HuH-7.5 (cell line): ENCODE data around the gene SAMD8.
A peak's percentile ranks its signal among the peaks of the same experiment; 100 is the strongest.

Source experiments
- DNase-seq: peaks from one replicate; pipeline ENCODE4 v3.0.0; 2011; ENCODE audit warnings: low spot score

The SAMD8 gene

GRCh38 chr10:75111365-75111906, at the start of gene SAMD8:
TSS of gene SAMD8 (plus strand) at chr10:75111656. CDS start at chr10:75150529, 38,873 bp downstream.
- no peak for DNase-seq

GRCh38 chr10:75061709-75062505, 49.5 kb upstream of the SAMD8 start:
- DNase-seq = no peak

- no peak for DNase-seq
Observed at GRCh38 chr10:75062506-75063299, 48.8 kb upstream of the SAMD8 start.

DNA sequence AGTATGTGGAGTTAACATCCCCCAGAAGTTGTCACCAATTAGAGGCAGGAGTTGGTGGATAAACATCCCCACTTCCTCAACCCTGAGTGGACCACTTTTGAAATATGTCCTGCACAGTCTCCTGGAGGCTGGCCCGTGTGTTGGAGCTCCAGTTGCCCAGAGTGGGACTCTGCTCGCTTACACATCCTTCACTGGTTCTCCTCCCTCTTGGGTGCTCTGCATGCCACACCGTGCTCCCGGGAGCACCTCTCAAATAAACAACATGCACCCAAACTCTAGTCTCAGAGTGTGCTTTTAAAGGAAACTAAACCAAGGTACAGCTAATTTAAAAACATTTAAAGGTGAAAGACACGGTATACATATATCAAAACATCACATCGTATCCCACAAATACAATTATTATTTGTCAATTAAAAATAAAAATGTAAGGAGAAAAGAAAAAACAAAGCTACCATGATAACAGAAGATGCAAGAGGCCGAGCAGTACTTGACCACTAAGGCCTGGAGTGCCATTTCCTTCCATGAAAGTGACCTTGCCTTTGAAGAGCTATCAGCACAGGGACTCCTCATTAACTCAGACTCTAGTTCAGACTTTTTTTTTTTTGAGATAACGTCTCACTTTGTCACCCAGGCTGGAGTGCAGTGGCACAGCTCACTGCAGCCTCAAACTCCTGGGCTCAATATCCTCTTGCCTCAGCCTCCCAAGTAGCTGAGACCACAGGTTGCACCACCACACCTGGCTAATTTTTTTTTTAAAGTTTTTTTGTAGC, 47.8 kb upstream of the SAMD8 start:
- DNase-seq = no peak

DNA sequence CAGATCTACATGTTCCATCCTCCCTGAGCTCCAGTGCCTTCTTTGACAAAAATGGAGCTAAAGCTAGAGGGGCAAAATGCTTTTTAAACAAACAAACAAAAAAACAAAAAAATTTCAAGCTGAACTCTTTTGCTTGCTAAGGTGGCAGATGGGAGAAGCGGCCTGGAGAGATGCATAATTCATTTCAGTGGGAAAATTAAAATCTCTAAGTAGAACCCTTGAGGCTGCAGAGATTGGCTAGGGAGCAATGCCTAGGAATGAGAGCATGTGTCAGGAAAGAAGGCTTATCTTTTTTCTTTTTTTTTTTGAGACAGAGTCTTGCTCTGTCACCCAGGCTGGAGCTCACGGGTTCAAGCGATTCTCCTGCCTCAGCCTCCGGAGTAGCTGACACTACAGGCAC, 46.4 kb upstream of the SAMD8 start:
- no peak for DNase-seq

GRCh38 chr10:75066271-75066670, 45.2 kb upstream of the SAMD8 start:
- DNase-seq = no peak

- DNase-seq = no peak
Observed at GRCh38 chr10:75067272-75067671, 44.2 kb upstream of the SAMD8 start.

GRCh38 chr10:75068523-75068922, 42.9 kb upstream of the SAMD8 start:
- DNase-seq = no peak

DNA sequence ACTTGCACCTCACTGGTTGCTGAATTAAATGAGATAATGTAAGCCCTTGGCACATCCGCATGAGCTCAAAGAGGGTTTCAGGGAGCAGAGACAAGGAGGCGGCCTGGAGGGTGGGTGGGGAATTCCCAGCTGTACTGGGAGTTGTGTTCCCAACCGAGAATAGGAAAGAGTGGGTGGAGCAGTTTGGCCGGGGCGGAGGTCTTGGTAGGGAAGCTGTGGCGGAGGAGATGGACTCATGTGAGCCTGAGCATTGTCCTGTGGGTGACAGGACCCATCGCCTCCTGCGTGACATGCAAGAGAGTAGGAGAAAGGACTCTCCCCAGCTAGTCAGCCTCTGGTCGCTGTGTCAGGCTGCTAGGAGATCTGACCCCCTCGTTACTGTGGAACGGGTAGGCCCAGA, 41.0 kb upstream of the SAMD8 start:
- no peak for DNase-seq

DNA sequence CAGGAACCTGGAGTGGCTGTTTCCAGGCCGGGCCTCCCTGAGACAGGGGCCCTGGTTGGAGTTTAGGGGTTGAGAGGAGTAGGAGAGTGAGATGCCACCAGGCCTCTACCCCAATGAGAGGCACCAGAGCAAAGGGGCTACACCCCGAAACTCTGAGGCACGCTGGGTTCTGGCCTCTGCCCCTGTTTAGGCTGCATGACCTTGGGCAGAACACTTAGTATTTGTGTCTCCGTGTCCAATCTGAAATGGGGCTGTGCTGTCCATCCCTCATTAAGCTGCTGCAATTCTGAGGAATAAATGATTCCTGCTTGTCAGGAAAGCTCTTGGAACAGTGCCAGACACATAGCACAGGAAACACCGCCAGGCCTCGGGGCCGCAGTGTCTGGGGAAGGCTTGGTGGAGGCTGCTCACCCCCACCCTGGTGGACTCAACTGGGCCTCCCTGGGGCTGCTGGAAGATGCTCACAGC, 40.5 kb upstream of the SAMD8 start:
- DNase-seq = no peak

- DNase-seq = no peak
Observed at GRCh38 chr10:75071756-75072155, 39.7 kb upstream of the SAMD8 start.

DNA sequence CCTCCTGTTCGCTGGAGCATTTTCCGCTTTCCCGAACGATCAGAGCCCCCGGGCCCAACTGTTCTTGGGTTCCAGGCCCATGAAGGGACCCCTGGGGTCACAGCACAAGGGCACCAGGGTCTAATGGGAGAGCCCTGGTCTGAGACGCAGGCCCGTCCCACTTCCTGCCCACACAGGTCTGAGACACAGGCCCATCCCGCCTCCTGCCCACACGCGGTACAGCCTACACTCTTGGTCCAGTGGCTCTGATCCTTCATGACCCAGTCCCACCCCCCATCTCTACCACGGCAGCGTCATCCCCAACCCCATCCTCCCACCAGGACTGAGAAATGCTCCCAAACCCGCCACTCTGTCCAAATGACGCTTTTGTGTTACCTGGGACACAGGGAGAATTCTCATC, 38.7 kb upstream of the SAMD8 start:
- DNase-seq = no peak

DNA sequence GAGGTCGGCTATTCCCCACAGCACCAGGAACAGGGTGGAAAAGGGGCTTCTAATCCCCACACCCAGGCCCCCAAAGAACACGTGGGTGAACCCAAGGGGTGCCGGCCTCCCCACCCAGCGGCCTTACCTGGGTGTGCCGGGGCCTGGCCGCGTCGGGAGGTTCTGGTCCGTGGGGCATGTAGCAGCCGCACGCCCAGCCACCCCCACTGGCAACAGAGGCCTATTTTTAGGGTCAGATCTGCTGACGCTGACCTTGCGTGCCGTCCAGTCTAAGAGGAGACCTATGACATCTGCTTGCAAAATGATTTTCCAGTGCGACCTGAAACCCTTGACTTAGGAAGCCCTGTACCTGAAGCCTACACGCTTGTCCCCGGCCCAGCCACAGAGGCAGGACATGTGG, 38.0 kb upstream of the SAMD8 start:
- DNase-seq = no peak

DNA sequence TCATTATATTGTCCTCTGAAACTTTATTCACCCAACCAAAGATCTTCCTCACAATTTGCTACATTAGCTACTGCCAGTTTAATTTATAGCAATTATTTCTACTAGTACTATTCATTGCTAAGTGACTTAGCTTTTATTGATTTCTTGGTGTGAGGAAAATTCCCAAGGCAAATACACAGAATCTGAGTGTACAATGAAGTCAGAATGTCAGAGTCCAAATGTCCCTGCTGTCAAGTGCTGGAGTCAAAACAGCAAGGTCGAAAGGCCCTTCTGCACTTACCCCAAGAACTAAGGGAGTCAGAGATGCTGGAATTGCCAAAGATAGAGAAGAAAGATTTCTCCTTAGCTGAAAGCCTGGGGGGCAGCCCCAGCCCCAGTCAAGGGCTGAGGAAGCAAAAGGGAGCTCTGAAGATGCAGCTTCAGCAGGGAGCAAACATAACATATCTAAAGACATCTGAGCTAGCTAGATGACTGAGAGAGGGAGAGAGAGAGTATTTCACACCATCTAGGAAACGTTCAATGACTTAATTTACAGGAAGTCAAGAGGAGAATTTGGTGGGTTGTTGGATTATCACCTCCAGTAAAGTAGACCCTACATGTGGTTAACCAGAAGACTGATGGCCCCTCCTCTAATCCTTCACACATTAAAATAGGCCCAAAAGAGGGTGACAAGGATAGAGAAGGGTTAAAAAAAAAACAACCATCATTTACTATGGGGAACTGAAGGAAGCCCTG, 36.6 kb upstream of the SAMD8 start:
- DNase-seq = peak; percentile 25

GRCh38 chr10:75076348-75076747, 35.1 kb upstream of the SAMD8 start:
- no peak for DNase-seq

- no peak for DNase-seq
Observed at GRCh38 chr10:75079436-75080083, 31.9 kb upstream of the SAMD8 start.

DNA sequence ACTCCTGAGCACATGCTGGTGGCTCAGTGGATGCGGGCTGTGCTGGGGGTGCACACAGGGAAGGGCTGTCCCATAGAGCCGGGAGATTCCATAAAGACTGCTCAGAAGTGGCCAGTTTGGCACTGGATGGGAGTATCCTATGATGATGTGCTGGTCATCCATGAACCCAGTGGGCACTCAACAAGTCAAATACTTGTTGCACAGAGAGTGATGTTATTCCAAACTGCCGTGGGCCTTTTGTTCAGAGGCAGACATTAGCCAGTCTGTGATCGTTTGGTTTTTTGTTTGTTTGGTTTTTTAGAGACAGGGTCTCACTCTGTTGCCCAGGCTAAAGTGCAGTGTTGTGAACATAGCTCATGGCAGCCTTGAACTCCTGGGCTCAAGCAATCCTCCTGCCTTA, 30.9 kb upstream of the SAMD8 start:
- no peak for DNase-seq

DNA sequence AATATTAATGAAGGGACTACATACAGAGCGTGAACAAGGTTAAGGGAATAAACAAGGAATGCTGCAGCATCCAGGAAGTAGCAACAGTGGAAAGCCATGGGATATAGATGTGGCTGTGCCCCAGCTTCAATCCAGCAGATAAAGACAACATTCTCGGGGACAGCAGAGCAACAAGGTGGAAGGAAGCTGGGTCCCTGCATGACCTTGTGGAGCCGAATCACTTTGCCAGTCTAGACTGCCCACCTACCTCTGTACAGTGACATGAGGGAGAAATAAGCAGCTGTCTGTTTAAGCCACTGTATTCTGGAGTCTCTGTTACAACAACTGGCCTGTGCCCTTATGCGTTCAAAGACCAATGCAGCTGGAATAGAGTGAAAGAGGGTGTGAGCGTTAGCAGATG, 30.1 kb upstream of the SAMD8 start:
- DNase-seq = no peak

GRCh38 chr10:75083972-75084833, 27.3 kb upstream of the SAMD8 start:
- no peak for DNase-seq

DNA sequence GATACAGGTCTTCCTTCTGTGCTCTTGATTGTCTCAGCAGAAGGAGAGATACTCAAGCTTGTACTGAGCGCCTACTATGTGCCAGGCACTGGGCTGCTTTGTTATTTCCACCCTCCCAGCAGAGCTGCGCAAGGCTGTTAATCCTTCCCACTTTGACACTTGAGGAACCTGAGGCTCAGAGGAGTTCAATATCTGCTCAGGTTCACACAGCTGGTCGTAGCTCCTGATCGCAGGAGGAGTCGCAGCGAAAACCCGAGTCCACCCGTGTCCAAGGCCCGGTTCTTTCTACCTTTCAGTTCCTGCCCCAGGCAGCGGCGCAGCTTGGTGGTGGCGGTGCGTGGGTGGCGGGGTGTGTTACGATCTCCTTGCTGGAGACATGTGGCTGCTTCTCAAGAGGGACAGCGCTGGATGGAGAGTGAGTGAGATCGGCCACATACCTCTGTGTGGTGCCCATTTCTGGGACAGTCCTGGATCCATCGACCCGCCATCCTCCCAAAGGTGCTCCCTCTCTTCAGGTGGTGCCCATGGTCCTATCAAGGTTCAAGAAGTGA, 26.5 kb upstream of the SAMD8 start:
- no peak for DNase-seq
